ENCODE measurements around the gene DPH3. TPM values are rescaled to one million over a fixed set of nuclear protein-coding genes. Genes with fewer than 3 reads are reported as not detected.

The DPH3 gene
- total and polyA plus RNA-seq, 8 donors, result 4.1 to 8.8 (median 6.8) TPM

GRCh38 chr3:16308727-16309126 is 44.0 kb upstream of the DPH3 start:
- Histone ChIP-seq H3K36me3 (peaks cover 0 to 7% (median 0%) of the 10 kb centered on the region in 3 donors), H3K9me3 (no peaks in the 10 kb centered on the region), H3K27ac (no peak overlapping the region), H3K4me1 (no peaks in the 10 kb centered on the region), H3K27me3 (no peaks in the 10 kb centered on the region), H3K4me3 (no peak overlapping the region)
- no peak for FAIRE-seq
- 94 to 98% methylated on average over 1 of the region's 1 CpG for WGBS, 2 donors
- TF ChIP-seq CTCF (IDR thresholded peaks at IDR 0.05), result no peak
- ATAC-seq, result no peak
- DNase-seq, result no peak
- intact Hi-C loops (cut with DNase I), result no loop called here

DNA sequence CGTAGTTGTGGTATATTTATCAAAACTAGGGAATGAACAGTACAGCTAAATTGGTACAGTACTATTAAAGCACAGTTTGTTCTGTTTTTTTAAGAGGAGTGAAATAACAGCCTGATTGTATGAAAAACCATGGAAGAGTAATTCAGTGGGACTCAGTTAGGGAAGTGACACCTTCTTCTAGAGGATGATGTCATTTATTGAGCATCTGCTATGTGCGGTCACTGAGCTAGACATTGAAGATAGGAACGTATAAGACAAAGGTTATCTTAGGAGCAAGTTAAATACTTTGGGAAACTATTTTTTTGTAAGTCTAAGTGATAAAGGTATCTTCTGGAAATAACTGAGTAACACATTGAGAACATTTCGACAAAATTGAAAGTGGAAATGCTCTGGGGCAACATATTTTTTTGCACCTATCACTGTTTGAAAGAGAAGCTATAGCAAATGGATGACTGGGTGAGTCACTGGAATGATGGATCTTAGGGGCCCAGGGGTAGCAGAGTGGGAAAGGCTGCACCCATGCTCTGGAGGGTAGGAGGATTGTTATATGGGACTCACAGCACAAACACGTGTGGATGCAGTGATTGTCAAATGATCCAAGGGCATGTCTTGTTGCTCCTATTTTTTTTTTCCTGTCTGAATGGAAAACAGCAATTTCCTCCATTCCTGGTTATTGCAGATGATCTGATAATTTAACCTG is 43.2 kb upstream of the DPH3 start:
- FAIRE-seq (no peak), DNase-seq (no peak), ATAC-seq (no peak)
- Histone ChIP-seq H3K36me3 (peaks cover 0 to 7% (median 0%) of the 10 kb centered on the region in 3 donors), H3K27ac (no peak overlapping the region), H3K4me1 (no peaks in the 10 kb centered on the region), H3K9me3 (no peaks in the 10 kb centered on the region), H3K27me3 (no peaks in the 10 kb centered on the region), H3K4me3 (no peak overlapping the region)
- WGBS, 2 donors, result 80 to 89% methylated on average over 5 of the region's 5 CpGs
- no peak for TF ChIP-seq CTCF (IDR thresholded peaks at IDR 0.05)
- intact Hi-C loops (cut with DNase I), result no loop called here

DNA sequence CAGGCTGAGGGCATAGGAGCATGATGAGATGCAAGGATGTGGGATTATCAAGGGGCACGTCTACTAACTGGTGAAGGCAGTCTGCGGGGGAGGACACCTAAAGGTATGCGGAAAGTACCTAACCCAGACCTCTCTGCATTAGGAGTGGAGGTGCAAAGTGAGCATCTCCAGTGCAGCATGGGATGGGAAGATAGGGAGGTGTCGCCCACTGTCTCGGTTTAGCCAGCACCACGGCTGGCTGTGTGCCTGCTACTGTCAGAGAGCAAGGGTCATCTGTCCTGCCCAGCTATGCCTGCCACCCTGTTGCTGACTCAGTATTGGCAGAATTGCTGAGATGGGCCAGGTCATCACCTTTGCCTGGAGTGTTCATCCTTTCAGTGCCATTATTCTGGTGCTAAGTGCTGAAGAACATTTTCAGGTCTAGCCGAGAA is 40.4 kb upstream of the DPH3 start:
- Histone ChIP-seq H3K27ac (no peak overlapping the region), H3K4me3 (no peak overlapping the region), H3K4me1 (no peaks in the 10 kb centered on the region), H3K27me3 (no peaks in the 10 kb centered on the region), H3K36me3 (peaks cover 0 to 7% (median 0%) of the 10 kb centered on the region in 3 donors), H3K9me3 (no peaks in the 10 kb centered on the region)
- 91 to 94% methylated on average over 7 of the region's 7 CpGs for WGBS, 2 donors
- FAIRE-seq (no peak), DNase-seq (no peak), ATAC-seq (no peak)
- intact Hi-C loops (cut with DNase I), result no loop called here
- TF ChIP-seq CTCF (IDR thresholded peaks at IDR 0.05), result no peak

DNA sequence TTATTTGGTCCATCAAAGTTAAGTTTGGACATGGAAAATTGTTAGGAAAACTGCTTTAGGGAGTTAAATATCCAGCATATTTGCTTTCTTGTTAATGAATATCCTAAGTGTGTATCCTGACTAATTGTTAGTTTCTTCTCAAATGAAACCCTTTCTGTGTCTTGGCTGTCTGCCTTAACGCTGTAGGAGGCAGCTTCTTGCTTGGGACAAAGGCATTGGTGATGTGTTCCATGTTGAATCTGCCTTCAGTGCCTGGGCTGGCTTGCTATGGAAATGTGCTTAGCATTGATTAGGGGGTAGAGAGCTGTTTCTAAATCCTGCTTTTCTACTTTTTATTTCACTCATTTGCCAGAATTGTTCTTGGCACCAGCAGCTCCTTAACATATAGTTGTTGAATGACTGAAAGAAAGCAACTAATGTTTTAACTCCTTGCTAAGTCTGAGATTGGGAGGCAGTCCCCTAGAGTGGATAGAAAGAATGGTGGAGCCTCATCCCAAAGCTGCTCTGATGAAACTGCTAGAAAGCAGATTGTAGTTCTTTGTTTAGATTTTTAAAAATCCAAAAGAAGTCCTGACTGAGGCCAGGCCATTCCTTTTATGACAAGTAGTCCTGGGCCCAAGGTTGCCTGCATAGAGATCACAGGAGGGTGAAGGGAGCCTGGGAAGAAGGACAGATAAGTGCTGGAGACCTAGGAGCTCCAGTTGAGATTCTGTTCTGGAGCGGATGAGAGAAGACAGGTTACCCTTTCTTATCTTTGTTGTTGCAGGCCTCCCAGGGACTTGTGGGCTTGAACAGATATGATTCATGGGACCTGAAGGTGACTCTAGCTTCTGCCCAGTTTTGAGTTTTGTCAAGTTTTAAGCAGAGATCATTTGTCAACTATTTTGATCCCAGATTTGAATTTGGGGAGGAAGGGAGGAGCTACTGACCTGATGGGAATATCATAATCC is 39.6 kb upstream of the DPH3 start:
- FAIRE-seq, result no peak
- 84 to 85% methylated on average over 2 of the region's 2 CpGs for WGBS, 2 donors

More for the DNA sequence above, 39.6 kb upstream of the DPH3 start:
- no peak for ATAC-seq
- no peak overlapping the region for H3K4me3 ChIP-seq
- TF ChIP-seq CTCF (IDR thresholded peaks at IDR 0.05), result no peak
- intact Hi-C loops (cut with DNase I), result no loop called here
- DNase-seq, result no peak
- H3K4me1 ChIP-seq, result no peaks in the 10 kb centered on the region
- H3K36me3 ChIP-seq, result peaks cover 0 to 7% (median 0%) of the 10 kb centered on the region in 3 donors
- H3K27me3 ChIP-seq, result no peaks in the 10 kb centered on the region
- H3K9me3 ChIP-seq, result no peaks in the 10 kb centered on the region
- no peak overlapping the region for H3K27ac ChIP-seq

Data from pancreas (tissue), 10 donors.